IPS-15b (cell line): Measurements from ENCODE around the gene TYW1B.
"Not testable (repeated sequence)": the region's sequence is repeated elsewhere in the genome, so short reads cannot be mapped to it uniquely, and the experiment has no call there.

ENCODE experiments used
- H3K27me3 ChIP-seq: one replicate; pipeline ENCODE4 v1.6.1; 2013; ENCODE audit warnings: low read length; ENCODE audit not compliant: control insufficient read depth, insufficient read depth
- H3K36me3 ChIP-seq: one replicate; pipeline ENCODE4 v1.6.1; 2013; ENCODE audit warnings: low read length; ENCODE audit not compliant: control insufficient read depth, insufficient read depth
- H3K4me1 ChIP-seq: one replicate; pipeline ENCODE4 v1.6.1; 2013; ENCODE audit warnings: mild to moderate bottlenecking, low read length; ENCODE audit not compliant: control insufficient read depth, insufficient read depth
- H3K4me3 ChIP-seq: one replicate; pipeline ENCODE4 v1.5.1; 2013; ENCODE audit warnings: low read depth, low read length
- H3K9ac ChIP-seq: one replicate; pipeline ENCODE4 v1.6.1; 2013; ENCODE audit warnings: low read depth, mild to moderate bottlenecking, low read length
- H3K9me3 ChIP-seq: one replicate; pipeline ENCODE4 v1.6.1; 2013; ENCODE audit warnings: mild to moderate bottlenecking, low read length; ENCODE audit not compliant: control insufficient read depth, insufficient read depth

TYW1B gene

GRCh38 chr7:72555238-72555637 is 272.8 kb downstream of the TYW1B start:
- not testable (repeated sequence) for H3K9ac ChIP-seq, H3K4me3 ChIP-seq, H3K9me3 ChIP-seq, H3K27me3 ChIP-seq, H3K36me3 ChIP-seq, H3K4me1 ChIP-seq

- not testable (repeated sequence) for H3K9me3 ChIP-seq, H3K9ac ChIP-seq, H3K4me1 ChIP-seq, H3K4me3 ChIP-seq, H3K27me3 ChIP-seq, H3K36me3 ChIP-seq
Observed at GRCh38 chr7:72554401-72554800, 273.6 kb downstream of the TYW1B start.

- H3K4me3 ChIP-seq, H3K27me3 ChIP-seq, H3K9ac ChIP-seq, H3K36me3 ChIP-seq, H3K9me3 ChIP-seq, H3K4me1 ChIP-seq: not testable (repeated sequence)
Observed at GRCh38 chr7:72550454-72550853, 277.5 kb downstream of the TYW1B start.

GRCh38 chr7:72546586-72547237 is 281.3 kb downstream of the TYW1B start:
- not testable (repeated sequence) for H3K36me3 ChIP-seq, H3K27me3 ChIP-seq, H3K9ac ChIP-seq, H3K9me3 ChIP-seq, H3K4me3 ChIP-seq, H3K4me1 ChIP-seq

GRCh38 chr7:72544531-72544930 is 283.5 kb downstream of the TYW1B start:
- H3K9me3 ChIP-seq, H3K4me1 ChIP-seq, H3K36me3 ChIP-seq, H3K27me3 ChIP-seq, H3K4me3 ChIP-seq, H3K9ac ChIP-seq: not testable (repeated sequence)

- H3K9me3 ChIP-seq: no peaks in the 10 kb centered on the region
- H3K4me3 ChIP-seq: no peak overlapping the region
- no peaks in the 10 kb centered on the region for H3K36me3 ChIP-seq
- no peak overlapping the region for H3K9ac ChIP-seq
- no peaks in the 10 kb centered on the region for H3K4me1 ChIP-seq
- no peaks in the 10 kb centered on the region for H3K27me3 ChIP-seq
Observed at GRCh38 chr7:72540923-72541322, 287.1 kb downstream of the TYW1B start.

GRCh38 chr7:72540106-72540611 is 287.8 kb downstream of the TYW1B start:
- Histone ChIP-seq H3K4me3 (no peak overlapping the region), H3K4me1 (no peaks in the 10 kb centered on the region), H3K27me3 (no peaks in the 10 kb centered on the region), H3K9ac (no peak overlapping the region), H3K9me3 (no peaks in the 10 kb centered on the region), H3K36me3 (no peaks in the 10 kb centered on the region)

GRCh38 chr7:72539702-72540101 is 288.3 kb downstream of the TYW1B start:
- Histone ChIP-seq H3K9me3 (no peaks in the 10 kb centered on the region), H3K9ac (no peak overlapping the region), H3K27me3 (no peaks in the 10 kb centered on the region), H3K36me3 (no peaks in the 10 kb centered on the region), H3K4me3 (no peak overlapping the region), H3K4me1 (no peaks in the 10 kb centered on the region)

- Histone ChIP-seq H3K27me3 (no peaks in the 10 kb centered on the region), H3K4me1 (no peaks in the 10 kb centered on the region), H3K4me3 (no peak overlapping the region), H3K36me3 (no peaks in the 10 kb centered on the region), H3K9me3 (no peaks in the 10 kb centered on the region), H3K9ac (no peak overlapping the region)
Observed at GRCh38 chr7:72538856-72539255, 289.1 kb downstream of the TYW1B start.

GRCh38 chr7:72538147-72538546 is 289.9 kb downstream of the TYW1B start:
- no peak overlapping the region for H3K9ac ChIP-seq
- H3K27me3 ChIP-seq: no peaks in the 10 kb centered on the region
- H3K36me3 ChIP-seq: no peaks in the 10 kb centered on the region
- H3K4me3 ChIP-seq: no peak overlapping the region
- H3K9me3 ChIP-seq: no peaks in the 10 kb centered on the region
- no peaks in the 10 kb centered on the region for H3K4me1 ChIP-seq

- not testable (repeated sequence) for H3K4me1 ChIP-seq, H3K4me3 ChIP-seq, H3K27me3 ChIP-seq, H3K9me3 ChIP-seq, H3K9ac ChIP-seq, H3K36me3 ChIP-seq
Observed at GRCh38 chr7:72536038-72536437, 292.0 kb downstream of the TYW1B start.

- H3K4me3 ChIP-seq, H3K27me3 ChIP-seq, H3K9me3 ChIP-seq, H3K36me3 ChIP-seq, H3K9ac ChIP-seq, H3K4me1 ChIP-seq: not testable (repeated sequence)
Observed at GRCh38 chr7:72531048-72531447, 297.0 kb downstream of the TYW1B start.
